NCI-H2227 (cell line): ENCODE results near the gene CTAGE15.
"Not testable (repeated sequence)": the region's sequence is repeated elsewhere in the genome, so short reads cannot be mapped to it uniquely, and the experiment has no call there.

ENCODE experiments used
- DNase-seq: peaks from one replicate; lab custom pipeline; 2025; ENCODE audit not compliant: unreplicated experiment; lab: John Stamatoyannopoulos, UW

Gene CTAGE15, protein sequence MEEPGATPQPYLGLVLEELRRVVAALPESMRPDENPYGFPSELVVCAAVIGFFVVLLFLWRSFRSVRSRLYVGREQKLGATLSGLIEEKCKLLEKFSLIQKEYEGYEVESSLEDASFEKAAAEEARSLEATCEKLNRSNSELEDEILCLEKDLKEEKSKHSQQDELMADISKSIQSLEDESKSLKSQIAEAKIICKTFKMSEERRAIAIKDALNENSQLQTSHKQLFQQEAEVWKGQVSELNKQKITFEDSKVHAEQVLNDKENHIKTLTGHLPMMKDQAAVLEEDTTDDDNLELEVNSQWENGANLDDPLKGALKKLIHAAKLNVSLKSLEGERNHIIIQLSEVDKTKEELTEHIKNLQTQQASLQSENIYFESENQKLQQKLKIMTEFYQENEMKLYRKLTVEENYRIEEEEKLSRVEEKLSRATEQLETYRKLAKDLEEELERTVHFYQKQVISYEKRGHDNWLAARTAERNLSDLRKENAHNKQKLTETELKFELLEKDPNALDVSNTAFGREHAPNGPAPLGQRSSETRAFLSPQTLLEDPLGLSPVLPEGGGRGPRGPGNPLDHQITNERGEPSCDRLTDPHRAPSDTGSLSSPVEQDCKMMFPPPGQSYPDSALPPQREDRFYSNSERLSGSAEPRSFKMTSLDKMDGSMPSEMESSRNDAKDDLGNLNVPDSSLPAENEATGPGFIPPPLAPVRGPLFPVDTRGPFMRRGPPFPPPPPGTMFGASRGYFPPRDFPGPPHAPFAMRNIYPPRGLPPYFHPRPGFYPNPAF

DNA sequence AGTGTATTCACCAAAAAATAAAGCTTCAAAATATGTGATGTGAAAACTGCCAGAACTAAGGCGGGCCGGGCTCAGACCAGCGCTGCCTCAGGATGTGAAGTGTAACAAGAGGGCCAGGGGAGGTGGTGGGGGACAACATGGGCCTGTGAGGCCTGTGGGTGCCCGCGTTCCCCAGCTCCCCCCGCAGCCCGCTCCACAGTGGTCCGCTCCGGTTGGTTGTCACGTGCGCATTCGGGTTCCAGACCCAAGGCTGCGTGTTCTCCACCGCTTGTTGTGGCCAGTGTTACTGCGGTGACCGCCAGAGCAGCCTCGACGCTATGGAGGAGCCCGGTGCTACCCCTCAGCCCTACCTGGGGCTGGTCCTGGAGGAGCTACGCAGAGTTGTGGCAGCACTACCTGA is at the start of gene CTAGE15:
Gene CTAGE15 (plus strand): TSS at position 301 of the 400 bp plus-strand sequence. CDS start 17 bp downstream, at position 318.
- not testable (repeated sequence) for DNase-seq

GRCh38 chr7:143522309-143522916 is 49.2 kb upstream of the CTAGE15 start:
- not testable (repeated sequence) for DNase-seq

- not testable (repeated sequence) for DNase-seq
These were observed 40.3 kb upstream of the CTAGE15 start for GRCh38 chr7:143531169-143531926.

GRCh38 chr7:143531932-143532331 is 39.7 kb upstream of the CTAGE15 start:
- DNase-seq = not testable (repeated sequence)

- DNase-seq = not testable (repeated sequence)
These were observed 38.3 kb upstream of the CTAGE15 start for GRCh38 chr7:143533213-143533839.

DNA sequence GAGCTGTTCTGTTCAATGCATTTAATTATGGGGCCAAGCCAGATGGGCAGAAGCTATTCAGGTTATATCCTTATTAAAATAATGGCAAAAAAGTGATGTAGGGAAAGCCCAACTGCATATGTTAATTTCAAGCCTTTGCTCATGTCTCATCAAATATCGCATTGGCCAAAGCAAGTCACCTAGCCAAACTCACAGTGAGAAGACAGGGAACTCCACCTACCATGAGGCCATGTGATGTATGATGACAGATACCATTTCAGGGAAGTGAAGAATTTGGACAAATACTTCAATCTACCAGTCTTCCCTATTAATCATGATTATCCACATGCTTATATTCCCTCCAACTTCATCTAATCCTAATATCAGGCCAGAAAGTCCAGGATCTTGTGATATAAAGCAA is 35.2 kb upstream of the CTAGE15 start:
- DNase-seq = not testable (repeated sequence)

- not testable (repeated sequence) for DNase-seq
These were observed 28.1 kb upstream of the CTAGE15 start for GRCh38 chr7:143543288-143544038.

GRCh38 chr7:143555968-143556367 is 15.6 kb upstream of the CTAGE15 start:
- not testable (repeated sequence) for DNase-seq

DNA sequence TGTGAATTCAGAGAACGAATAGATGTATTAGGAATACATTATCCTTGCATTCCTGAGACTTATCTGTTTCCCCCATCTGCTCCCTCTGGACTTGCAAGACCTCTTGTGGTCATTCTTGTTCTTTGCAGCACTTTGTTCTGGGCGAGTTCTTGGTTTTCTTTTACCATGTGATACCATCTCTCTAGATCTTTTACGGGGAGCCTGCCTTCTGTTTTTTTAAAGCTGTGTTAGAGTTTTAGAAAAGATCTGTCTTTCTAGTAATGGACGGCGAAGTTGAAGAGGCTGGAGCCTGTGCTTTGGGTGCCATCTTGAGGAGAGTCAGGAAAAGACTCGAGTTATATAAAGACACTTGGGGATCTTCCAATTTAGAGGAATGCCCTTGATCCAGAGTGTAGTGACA is 8.3 kb upstream of the CTAGE15 start:
- DNase-seq = not testable (repeated sequence)

DNA sequence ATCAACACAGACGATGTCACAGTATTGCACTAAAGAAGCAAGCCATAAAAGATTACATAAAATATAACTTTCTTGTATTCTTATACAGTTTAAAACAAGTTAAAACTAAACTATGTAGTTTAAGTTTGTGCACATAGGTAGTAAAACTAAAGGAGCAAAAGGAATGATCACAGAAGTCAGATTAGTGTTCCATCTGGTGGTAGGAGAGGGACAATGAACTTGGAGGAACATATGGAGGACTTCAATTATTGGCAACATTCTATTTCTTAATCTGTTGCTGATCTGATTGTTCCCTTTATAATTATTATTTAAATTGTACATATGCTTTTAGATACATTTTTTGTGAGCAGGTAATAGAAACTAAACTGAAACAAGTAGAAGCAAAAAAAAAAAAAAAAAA is 5.6 kb upstream of the CTAGE15 start:
- not testable (repeated sequence) for DNase-seq

GRCh38 chr7:143588183-143588582 is 16.6 kb downstream of the CTAGE15 start:
- DNase-seq = not testable (repeated sequence)

GRCh38 chr7:143589897-143590296 is 18.3 kb downstream of the CTAGE15 start:
- not testable (repeated sequence) for DNase-seq

GRCh38 chr7:143598086-143598485 is 26.5 kb downstream of the CTAGE15 start:
- not testable (repeated sequence) for DNase-seq

GRCh38 chr7:143603549-143603948 is 31.9 kb downstream of the CTAGE15 start:
- DNase-seq = not testable (repeated sequence)

- DNase-seq = not testable (repeated sequence)
These were observed 34.5 kb downstream of the CTAGE15 start for GRCh38 chr7:143606088-143606487.

- DNase-seq = not testable (repeated sequence)
These were observed 43.9 kb downstream of the CTAGE15 start for GRCh38 chr7:143615545-143615944.

- not testable (repeated sequence) for DNase-seq
These were observed 45.6 kb downstream of the CTAGE15 start for GRCh38 chr7:143617204-143617603.

DNA sequence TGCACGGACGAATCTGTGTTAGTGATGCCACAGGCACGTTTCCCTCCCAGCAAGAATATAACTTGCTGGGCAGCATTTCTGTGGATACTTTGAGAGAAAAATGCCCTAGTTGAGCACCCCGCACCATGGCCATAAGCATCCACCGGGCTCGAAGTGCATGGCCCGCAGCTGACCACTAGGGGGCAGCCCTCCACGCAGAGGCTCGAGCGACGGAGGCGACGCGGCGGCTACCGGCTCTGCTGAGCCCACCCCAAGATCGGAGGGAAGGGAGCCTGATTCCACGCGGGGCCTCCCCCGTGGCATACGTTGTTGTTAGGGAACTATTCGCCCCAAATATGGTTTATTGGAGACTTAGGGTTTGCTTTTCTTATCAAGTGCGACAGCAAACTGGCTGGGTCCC is 48.5 kb downstream of the CTAGE15 start:
- DNase-seq = not testable (repeated sequence)

GRCh38 chr7:143620646-143621045 is 49.0 kb downstream of the CTAGE15 start, which contains the start of gene TCAF2:
TSS of gene TCAF2 (plus strand) at chr7:143620974.
- not testable (repeated sequence) for DNase-seq
